HEK293T (cell line): ENCODE data around the gene ITGA2.

ENCODE experiments used
- ARNT ChIP-seq: fragments of 450-650 bp; IDR thresholded peaks from 2 replicates; pipeline ENCODE4 v1.6.1; 2017; ENCODE audit warnings: mild to moderate bottlenecking
- BHLHE40 ChIP-seq: fragments of 450-650 bp; IDR thresholded peaks from 2 replicates; pipeline ENCODE4 v1.6.1; 2016; ENCODE audit warnings: mild to moderate bottlenecking, moderate library complexity, borderline replicate concordance
- SUZ12 ChIP-seq: fragments of 450-650 bp; IDR thresholded peaks from 2 replicates; pipeline ENCODE4 v1.6.1; 2016; ENCODE audit warnings: mild to moderate bottlenecking
- TARDBP ChIP-seq: fragments of 450-650 bp; IDR thresholded peaks from 2 replicates; pipeline ENCODE4 v1.6.1; 2016

GRCh38 chr5:52948418-52949076, 40.6 kb upstream of the ITGA2 start:
- TF ChIP-seq BHLHE40 (no peak), TARDBP (no peak), ARNT (no peak), SUZ12 (no peak)
